Testis (tissue), 2 donors: ENCODE data around the gene SPINT2.

Source experiments
- POLR2A ChIP-seq: fragments of 450-650 bp; IDR thresholded peaks from one replicate; pipeline ENCODE4 v1.6.1; 2017; ENCODE audit warnings: antibody characterized with exemption, mild to moderate bottlenecking, moderate library complexity
- TF ChIP-seq, protein P1 (sequence below), 3 experiments: fragments of 450-650 bp in 2 of 3; fragments of 200-600 bp in 1 of 3; sonication (generic) in 1 of 3; IDR thresholded peaks; one replicate each; pipeline ENCODE4 v1.5.1; 2016 to 2019; ENCODE audit warnings: antibody characterized with exemption in 3 of 3, mild to moderate bottlenecking in 2 of 3, moderate library complexity in 1 of 3

DNA sequence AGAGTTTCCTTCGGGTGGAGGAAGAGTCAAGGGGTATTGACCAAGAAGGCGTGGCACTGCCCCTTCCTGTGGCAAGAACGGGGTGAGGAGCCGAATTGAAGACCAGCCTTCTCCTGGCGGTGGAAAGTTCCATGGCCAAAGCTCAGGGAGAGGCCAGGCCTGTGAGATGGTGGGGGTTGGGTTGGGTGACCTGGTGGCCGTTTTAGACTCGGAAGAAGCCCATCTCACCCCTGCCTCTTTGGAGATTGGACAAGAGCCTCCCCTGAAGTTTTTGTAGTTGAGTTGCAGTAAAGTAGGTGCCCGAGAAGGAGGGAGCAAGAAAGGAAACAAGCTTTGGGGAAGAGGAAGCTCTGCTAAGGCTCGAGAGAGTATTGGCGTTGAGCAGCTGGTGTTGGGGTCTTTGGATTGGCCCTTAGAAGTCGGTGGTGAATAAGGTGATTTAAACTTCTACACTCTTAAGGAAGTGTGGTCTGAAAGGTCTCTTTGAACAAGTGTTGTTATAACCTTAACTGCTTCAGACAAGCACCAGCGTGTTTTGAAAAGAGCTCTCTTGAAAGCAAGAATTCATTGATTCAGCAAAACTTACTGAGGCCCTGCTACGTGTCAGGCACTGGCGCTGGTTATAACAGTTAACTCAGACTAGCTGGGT is 964 bp downstream of the SPINT2 start:
- no peak for TF ChIP-seq POLR2A
- TF ChIP-seq, protein P1, sequence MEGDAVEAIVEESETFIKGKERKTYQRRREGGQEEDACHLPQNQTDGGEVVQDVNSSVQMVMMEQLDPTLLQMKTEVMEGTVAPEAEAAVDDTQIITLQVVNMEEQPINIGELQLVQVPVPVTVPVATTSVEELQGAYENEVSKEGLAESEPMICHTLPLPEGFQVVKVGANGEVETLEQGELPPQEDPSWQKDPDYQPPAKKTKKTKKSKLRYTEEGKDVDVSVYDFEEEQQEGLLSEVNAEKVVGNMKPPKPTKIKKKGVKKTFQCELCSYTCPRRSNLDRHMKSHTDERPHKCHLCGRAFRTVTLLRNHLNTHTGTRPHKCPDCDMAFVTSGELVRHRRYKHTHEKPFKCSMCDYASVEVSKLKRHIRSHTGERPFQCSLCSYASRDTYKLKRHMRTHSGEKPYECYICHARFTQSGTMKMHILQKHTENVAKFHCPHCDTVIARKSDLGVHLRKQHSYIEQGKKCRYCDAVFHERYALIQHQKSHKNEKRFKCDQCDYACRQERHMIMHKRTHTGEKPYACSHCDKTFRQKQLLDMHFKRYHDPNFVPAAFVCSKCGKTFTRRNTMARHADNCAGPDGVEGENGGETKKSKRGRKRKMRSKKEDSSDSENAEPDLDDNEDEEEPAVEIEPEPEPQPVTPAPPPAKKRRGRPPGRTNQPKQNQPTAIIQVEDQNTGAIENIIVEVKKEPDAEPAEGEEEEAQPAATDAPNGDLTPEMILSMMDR (IDR thresholded peaks at IDR 0.05): no peak
